ENCODE data around the gene NRG2. TPM values are rescaled to one million over a fixed set of nuclear protein-coding genes. Genes with fewer than 3 reads are reported as not detected.

The NRG2 gene
- total RNA-seq, 1 donor from 2014 or later: 14.5 TPM

Other genes starting within 250 kb of the NRG2 start
- gene PSD2, start 247.5 kb downstream of the NRG2 start, total RNA-seq: 0.23 TPM
- gene PURA, start 70.8 kb upstream of the NRG2 start, total RNA-seq: 39.4 TPM
- gene IGIP, start 82.6 kb upstream of the NRG2 start, total RNA-seq: 17.6 TPM
- 382 TPM for gene CYSTM1, start 131.9 kb upstream of the NRG2 start, total RNA-seq

Data from mucosa of gallbladder (tissue), 1 donor.